Transverse colon (tissue), 4 donors: Measurements from ENCODE around the gene CERKL. TPM values are rescaled to one million over a fixed set of nuclear protein-coding genes. Genes with fewer than 3 reads are reported as not detected.

Experiments
- DNase-seq: peaks from one replicate; pipeline ENCODE4 v3.0.0-alpha.2; 2019
- H3K27ac ChIP-seq, 4 donors: fragments of 200-600 bp; sonication (generic); 2 replicates each; pipeline ENCODE4 v1.5.1; 2016 to 2018; ENCODE audit warnings: inconsistent platforms in 4 of 4
- H3K27me3 ChIP-seq: fragments of 200-600 bp; sonication (generic); 2 replicates; pipeline ENCODE4 v1.5.1; 2017; ENCODE audit warnings: inconsistent platforms
- H3K36me3 ChIP-seq, 4 donors: fragments of 200-600 bp; sonication (generic); 2 replicates each; pipeline ENCODE4 v1.5.1; 2017 to 2019; ENCODE audit warnings: inconsistent platforms in 4 of 4
- H3K4me1 ChIP-seq, 4 donors: fragments of 200-600 bp; sonication (generic); 2 replicates each; pipeline ENCODE4 v1.5.1; 2017 to 2020; ENCODE audit warnings: inconsistent platforms in 4 of 4
- H3K4me3 ChIP-seq, 4 donors: fragments of 200-600 bp; sonication (generic); 1 replicate in 1 of 4; 2 replicates in 3 of 4; pipeline versions ENCODE4 v1.5.1 to v1.6.1; 2017 to 2019; ENCODE audit warnings: inconsistent platforms in 4 of 4
- H3K9me3 ChIP-seq, 2 donors: fragments of 200-600 bp; sonication (generic); 2 replicates each; pipeline ENCODE4 v1.5.1; 2017 to 2019; ENCODE audit warnings: inconsistent platforms in 2 of 2
- EP300 ChIP-seq: sonication (generic); formaldehyde crosslinking; IDR thresholded peaks from one replicate; pipeline ENCODE4 v1.6.1; 2017; ENCODE audit warnings: antibody characterized with exemption, low read depth
- POLR2A ChIP-seq: fragments of 450-650 bp; IDR thresholded peaks from one replicate; pipeline ENCODE4 v1.6.1; 2016; ENCODE audit warnings: antibody characterized with exemption, mild to moderate bottlenecking, moderate library complexity
- POLR2AphosphoS5 ChIP-seq, 3 donors: sonication (generic); formaldehyde crosslinking; IDR thresholded peaks; one replicate each; pipeline ENCODE4 v1.6.1; 2016; ENCODE audit warnings: antibody characterized with exemption in 3 of 3
- WGBS, 2 donors: methylation state at CpG; one replicate each; pipeline ENCODE4 v1.1.5; 2018; ENCODE audit warnings: low coverage in 1 of 2; 5-methylcytosine and 5-hydroxymethylcytosine counted together
- in situ Hi-C, 4 donors: fragments of 200-750 bp; cut with MboI; loops; one replicate each; pipeline versions ENCODE4 v1.15.0 to v1.15.1; 2017; ENCODE audit warnings: low sequenced_read_pairs in 3 of 4, low pct_ligation_motif_present in 1 of 4, low pct_unique_long_range_greater_than_20kb in 1 of 4
- intact Hi-C: fragments of 100-400 bp; cut with DNase I; formaldehyde crosslinking; loops from one replicate; pipeline ENCODE4 v1.15.1; 2023; ENCODE audit warnings: low total_unique reads
- total RNA-seq, 4 donors: library from RNA; depleted of rRNA; stranded (reverse); fragments of >200 nt; gene quantifications; one replicate each; pipeline ENCODE4 v1.1.0, GENCODE V29; 2016
- TF ChIP-seq, protein P1 (sequence below), 5 experiments: fragments of 200-600 bp in 3 of 5; fragments of 450-650 bp in 2 of 5; sonication (generic) in 3 of 5; IDR thresholded peaks; 1 replicate in 2 of 5; 2 replicates in 3 of 5; pipeline ENCODE4 v1.5.1; 2016 to 2017; ENCODE audit warnings: antibody characterized with exemption in 5 of 5, inconsistent platforms in 3 of 5, mild to moderate bottlenecking in 2 of 5, moderate library complexity in 1 of 5

CERKL gene
- total RNA-seq, 4 donors from 2014 or later: 0.32 TPM; not detected in 3

DNA sequence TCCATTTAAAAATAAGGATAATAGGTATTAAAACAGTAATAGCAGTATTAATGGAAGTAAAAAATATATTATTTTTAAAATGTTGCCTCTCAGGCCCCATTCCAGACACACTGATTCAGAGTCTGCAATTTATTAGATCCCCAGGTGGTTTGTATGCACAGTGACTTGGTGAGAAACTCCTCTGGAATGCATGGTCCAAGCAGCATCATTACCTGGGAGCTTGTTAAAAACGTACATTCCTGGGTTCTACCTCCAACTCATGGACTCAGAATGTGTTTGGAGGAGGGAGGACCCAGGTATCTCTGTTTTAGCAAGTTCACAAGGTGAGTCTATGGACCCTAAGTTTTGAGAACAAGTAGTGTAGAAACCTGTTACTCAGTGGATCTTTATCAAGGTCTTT, 104.1 kb downstream of the CERKL start:
- no peak for DNase-seq
- Histone ChIP-seq H3K9me3 (no peaks in the 10 kb centered on the region), H3K4me3 (no peak overlapping the region), H3K36me3 (no peaks in the 10 kb centered on the region), H3K27me3 (no peaks in the 10 kb centered on the region), H3K4me1 (no peaks in the 10 kb centered on the region), H3K27ac (no peak overlapping the region)
- TF ChIP-seq POLR2A: no peak
- no peak for TF ChIP-seq POLR2AphosphoS5 (IDR thresholded peaks at IDR 0.05)
- no peak for TF ChIP-seq EP300
- TF ChIP-seq, protein P1, sequence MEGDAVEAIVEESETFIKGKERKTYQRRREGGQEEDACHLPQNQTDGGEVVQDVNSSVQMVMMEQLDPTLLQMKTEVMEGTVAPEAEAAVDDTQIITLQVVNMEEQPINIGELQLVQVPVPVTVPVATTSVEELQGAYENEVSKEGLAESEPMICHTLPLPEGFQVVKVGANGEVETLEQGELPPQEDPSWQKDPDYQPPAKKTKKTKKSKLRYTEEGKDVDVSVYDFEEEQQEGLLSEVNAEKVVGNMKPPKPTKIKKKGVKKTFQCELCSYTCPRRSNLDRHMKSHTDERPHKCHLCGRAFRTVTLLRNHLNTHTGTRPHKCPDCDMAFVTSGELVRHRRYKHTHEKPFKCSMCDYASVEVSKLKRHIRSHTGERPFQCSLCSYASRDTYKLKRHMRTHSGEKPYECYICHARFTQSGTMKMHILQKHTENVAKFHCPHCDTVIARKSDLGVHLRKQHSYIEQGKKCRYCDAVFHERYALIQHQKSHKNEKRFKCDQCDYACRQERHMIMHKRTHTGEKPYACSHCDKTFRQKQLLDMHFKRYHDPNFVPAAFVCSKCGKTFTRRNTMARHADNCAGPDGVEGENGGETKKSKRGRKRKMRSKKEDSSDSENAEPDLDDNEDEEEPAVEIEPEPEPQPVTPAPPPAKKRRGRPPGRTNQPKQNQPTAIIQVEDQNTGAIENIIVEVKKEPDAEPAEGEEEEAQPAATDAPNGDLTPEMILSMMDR (IDR thresholded peaks at IDR 0.05): no peak
- intact Hi-C loops (no loop called here), in situ Hi-C loops (no loop called here)
- WGBS, 2 donors: 48 to 80% methylated on average over 1 of the region's 1 CpG

DNA sequence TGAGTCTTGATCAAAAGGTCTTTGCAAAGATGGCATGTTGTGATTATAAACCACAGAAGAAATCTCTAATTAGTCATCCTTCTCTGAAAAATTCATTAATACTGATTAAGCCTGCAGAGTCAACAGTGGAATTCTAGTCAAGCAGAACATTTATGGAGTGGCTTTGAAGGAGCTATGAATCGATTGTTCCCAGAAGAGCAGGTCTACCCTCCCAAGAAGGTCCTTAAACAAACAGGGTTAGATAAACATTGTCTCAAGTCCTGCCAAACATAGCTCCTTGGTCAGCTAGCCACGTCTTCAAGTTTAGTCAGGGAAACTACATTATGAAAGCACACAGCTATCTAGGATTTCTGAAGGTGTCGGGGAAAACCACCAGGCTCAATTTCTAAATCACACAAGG, 110.8 kb downstream of the CERKL start:
- no peak overlapping the region for H3K27ac ChIP-seq
- H3K27me3 ChIP-seq: no peaks in the 10 kb centered on the region
- no peaks in the 10 kb centered on the region for H3K36me3 ChIP-seq
- DNase-seq: no peak
- H3K4me3 ChIP-seq: no peak overlapping the region
- in situ Hi-C loops: no loop called here
- no peak for TF ChIP-seq EP300
- TF ChIP-seq, protein P1 (IDR thresholded peaks at IDR 0.05): no peak
- TF ChIP-seq POLR2AphosphoS5 (IDR thresholded peaks at IDR 0.05): no peak
- TF ChIP-seq POLR2A: no peak
- 48 to 63% methylated on average over 2 to 3 of the region's 3 CpGs for WGBS, 2 donors
- H3K4me1 ChIP-seq: no peaks in the 10 kb centered on the region
- H3K9me3 ChIP-seq: no peaks in the 10 kb centered on the region
- intact Hi-C loops: no loop called here

DNA sequence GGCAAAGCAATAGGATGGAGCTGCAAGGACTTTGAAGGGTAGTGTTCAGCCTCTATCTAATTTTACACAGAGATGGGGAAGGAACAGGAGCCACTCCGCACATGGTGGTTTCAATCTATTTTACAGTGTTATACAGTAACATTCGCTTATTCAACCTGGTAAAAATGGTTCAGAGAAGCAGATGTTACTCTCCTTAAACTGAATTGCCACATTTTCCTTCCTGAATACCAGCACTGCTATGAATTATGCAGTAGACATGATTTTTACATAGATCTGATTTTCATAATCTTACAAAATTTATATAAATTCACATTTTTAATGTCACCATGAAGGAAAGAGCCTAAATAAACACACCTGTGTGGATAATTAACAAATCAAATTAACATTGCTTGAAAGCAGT, 114.7 kb downstream of the CERKL start:
- H3K27me3 ChIP-seq: no peaks in the 10 kb centered on the region
- TF ChIP-seq, protein P1 (IDR thresholded peaks at IDR 0.05): no peak
- TF ChIP-seq EP300 (no peak), POLR2AphosphoS5 (IDR thresholded peaks at IDR 0.05) (no peak), POLR2A (no peak)
- in situ Hi-C loops (no loop called here), intact Hi-C loops (no loop called here)
- DNase-seq: no peak
- H3K36me3 ChIP-seq: no peaks in the 10 kb centered on the region
- 87 to 100% methylated on average over 2 of the region's 2 CpGs for WGBS, 2 donors
- H3K4me1 ChIP-seq: no peaks in the 10 kb centered on the region
- no peaks in the 10 kb centered on the region for H3K9me3 ChIP-seq
- no peak overlapping the region for H3K4me3 ChIP-seq
- no peak overlapping the region for H3K27ac ChIP-seq

DNA sequence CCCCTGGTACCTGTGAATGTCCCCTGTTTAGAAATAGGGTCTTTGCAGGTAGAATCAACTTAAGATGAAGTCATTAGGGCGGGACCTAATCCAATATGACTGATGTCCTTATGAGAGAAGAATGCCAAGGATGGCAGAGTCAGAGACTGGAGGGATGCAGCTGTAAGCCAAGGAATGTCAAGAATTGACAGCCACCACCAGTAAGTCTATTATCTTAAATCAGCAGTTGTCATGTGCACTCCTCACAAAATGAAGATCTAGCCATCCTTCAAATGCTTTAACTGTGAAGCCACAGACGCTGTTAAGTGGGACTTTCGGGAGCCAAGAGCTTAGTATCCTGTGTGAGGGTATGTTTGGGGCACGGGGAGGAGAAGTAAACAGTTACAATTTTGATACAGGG, 116.5 kb downstream of the CERKL start:
- in situ Hi-C loops: no loop called here
- no peak overlapping the region for H3K27ac ChIP-seq
- H3K4me1 ChIP-seq: no peaks in the 10 kb centered on the region
- no peaks in the 10 kb centered on the region for H3K9me3 ChIP-seq
- H3K4me3 ChIP-seq: no peak overlapping the region
- TF ChIP-seq POLR2AphosphoS5 (IDR thresholded peaks at IDR 0.05): no peak
- TF ChIP-seq, protein P1 (IDR thresholded peaks at IDR 0.05): no peak
- TF ChIP-seq POLR2A: no peak
- no peak for TF ChIP-seq EP300
- WGBS, 2 donors: 96 to 100% methylated on average over 4 of the region's 4 CpGs
- no peak for DNase-seq
- H3K27me3 ChIP-seq: no peaks in the 10 kb centered on the region
- intact Hi-C loops: no loop called here
- no peaks in the 10 kb centered on the region for H3K36me3 ChIP-seq
